SKM-1 treated with dmso at 0.1 percent for 144 hours (cell line): ENCODE measurements around the gene WWTR1.

ENCODE experiments used
- DNase-seq: peaks from one replicate; lab custom pipeline; 2025; ENCODE audit not compliant: unreplicated experiment; lab: John Stamatoyannopoulos, UW

The WWTR1 gene

GRCh38 chr3:149596134-149596770 lies 61.6 kb downstream of the WWTR1 start:
- no peak for DNase-seq

- DNase-seq, result no peak
These were observed 64.2 kb downstream of the WWTR1 start for GRCh38 chr3:149593418-149594160.

- DNase-seq, result no peak
These were observed 65.0 kb downstream of the WWTR1 start for GRCh38 chr3:149592758-149593240.

GRCh38 chr3:149590691-149591441 lies 67.0 kb downstream of the WWTR1 start:
- DNase-seq, result no peak

GRCh38 chr3:149589332-149589731 lies 68.5 kb downstream of the WWTR1 start:
- no peak for DNase-seq

GRCh38 chr3:149588909-149589308 lies 68.9 kb downstream of the WWTR1 start:
- DNase-seq, result no peak

- DNase-seq, result no peak
These were observed 70.4 kb downstream of the WWTR1 start for GRCh38 chr3:149587383-149587782.

GRCh38 chr3:149586871-149587270 lies 71.0 kb downstream of the WWTR1 start:
- DNase-seq, result no peak

- no peak for DNase-seq
These were observed 72.5 kb downstream of the WWTR1 start for GRCh38 chr3:149585401-149585726.

GRCh38 chr3:149583921-149584635 lies 73.7 kb downstream of the WWTR1 start:
- no peak for DNase-seq

- no peak for DNase-seq
These were observed 75.4 kb downstream of the WWTR1 start for GRCh38 chr3:149582395-149582794.

GRCh38 chr3:149581681-149582370 lies 76.0 kb downstream of the WWTR1 start:
- no peak for DNase-seq

- no peak for DNase-seq
These were observed 76.6 kb downstream of the WWTR1 start for GRCh38 chr3:149581248-149581647.

GRCh38 chr3:149579838-149580542 lies 77.8 kb downstream of the WWTR1 start:
- no peak for DNase-seq

- DNase-seq, result no peak
These were observed 78.7 kb downstream of the WWTR1 start for GRCh38 chr3:149579161-149579560.

GRCh38 chr3:149577801-149578200 lies 80.0 kb downstream of the WWTR1 start:
- DNase-seq, result no peak

GRCh38 chr3:149575961-149576564 lies 81.8 kb downstream of the WWTR1 start:
- no peak for DNase-seq

GRCh38 chr3:149575213-149575960 lies 82.4 kb downstream of the WWTR1 start:
- DNase-seq, result no peak

- no peak for DNase-seq
These were observed 84.9 kb downstream of the WWTR1 start for GRCh38 chr3:149572796-149573414.
